K562 (cell line): ENCODE results near the gene MACROH2A2.

Experiments
- MTA3 ChIP-seq: fragments of 450-650 bp; formaldehyde crosslinking; IDR thresholded peaks from 2 replicates; pipeline ENCODE4 v1.6.1; 2017; ENCODE audit warnings: mild to moderate bottlenecking, borderline replicate concordance
- NFRKB ChIP-seq: fragments of 450-650 bp; IDR thresholded peaks from 2 replicates; pipeline ENCODE4 v1.6.1; 2016; ENCODE audit warnings: low read depth
- POLR2A ChIP-seq: fragments of 450-650 bp; conservative IDR thresholded peaks from 2 replicates; pipeline ENCODE4 v1.6.1; 2016
- SUPT5H ChIP-seq: fragments of 450-650 bp; IDR thresholded peaks from 2 replicates; pipeline ENCODE4 v1.6.1; 2016
- TCF7 ChIP-seq: sonication (generic); IDR thresholded peaks from 2 replicates; pipeline ENCODE4 v1.6.1; 2016; ENCODE audit warnings: antibody characterized with exemption, borderline replicate concordance
- USF2 ChIP-seq: sonication (generic); formaldehyde crosslinking; IDR thresholded peaks from 2 replicates; pipeline ENCODE4 v1.5.0; 2020; ENCODE audit warnings: missing genetic modification reagents
- TF ChIP-seq, protein P1 (sequence below): IDR thresholded peaks from 3 replicates; pipeline ENCODE4 v1.6.1; 2011; ENCODE audit warnings: borderline replicate concordance, mild to moderate bottlenecking; ENCODE audit not compliant: insufficient read length, insufficient read depth

GRCh38 chr10:70052462-70053217, at the start of gene MACROH2A2:
- no peak for TF ChIP-seq POLR2A
- no peak for TF ChIP-seq NFRKB
- TF ChIP-seq TCF7: no peak
- TF ChIP-seq, protein P1, sequence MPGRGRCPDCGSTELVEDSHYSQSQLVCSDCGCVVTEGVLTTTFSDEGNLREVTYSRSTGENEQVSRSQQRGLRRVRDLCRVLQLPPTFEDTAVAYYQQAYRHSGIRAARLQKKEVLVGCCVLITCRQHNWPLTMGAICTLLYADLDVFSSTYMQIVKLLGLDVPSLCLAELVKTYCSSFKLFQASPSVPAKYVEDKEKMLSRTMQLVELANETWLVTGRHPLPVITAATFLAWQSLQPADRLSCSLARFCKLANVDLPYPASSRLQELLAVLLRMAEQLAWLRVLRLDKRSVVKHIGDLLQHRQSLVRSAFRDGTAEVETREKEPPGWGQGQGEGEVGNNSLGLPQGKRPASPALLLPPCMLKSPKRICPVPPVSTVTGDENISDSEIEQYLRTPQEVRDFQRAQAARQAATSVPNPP: no peak
- no peak for TF ChIP-seq MTA3
- no peak for TF ChIP-seq USF2 (CRISPR knock-in tag)
- no peak for TF ChIP-seq SUPT5H
